A549 (cell line): ENCODE results near the gene MBD3L4. TPM values are rescaled to one million over a fixed set of nuclear protein-coding genes. Genes with fewer than 3 reads are reported as not detected.
"Not testable (repeated sequence)": the region's sequence is repeated elsewhere in the genome, so short reads cannot be mapped to it uniquely, and the experiment has no call there.

Experiments used
- ATAC-seq, 2 experiments: fragments of 200-7000 bp in 1 of 2; fragments of >200 bp in 1 of 2; cut with Nextera tagmentation in 1 of 2; cut with Tn5 transposase in 1 of 2; 3 replicates each; pipeline versions ENCODE4 v1.8.0 to v1.9.1; 2018 to 2020; ENCODE audit warnings: mild to moderate bottlenecking in 1 of 2, moderate library complexity in 1 of 2
- CTCF ChIA-PET: fragments of 300-600 bp; sonication (Branson Sonifier 250); formaldehyde crosslinking; extraction: SDS; loops from one replicate; lab custom pipeline; 2021; ENCODE audit warnings: antibody characterized with exemption, inconsistent platforms; lab: Yijun Ruan, JAX
- POLR2A ChIA-PET: fragments of 350-600 bp; formaldehyde crosslinking; extraction: SDS; loops from one replicate; lab custom pipeline; 2021; ENCODE audit warnings: antibody characterized with exemption, inconsistent platforms; lab: Yijun Ruan, JAX
- DNase-seq, 2 experiments: peaks; one replicate each; pipeline versions ENCODE4 v3.0.0 to v3.0.0-alpha.2; 2011 to 2016; ENCODE audit warnings: low read depth in 1 of 2, low spot score in 1 of 2
- FAIRE-seq: peaks from 2 replicates; lab custom pipeline; 2011; peaks lifted over from hg19 to GRCh38; lab: Jason Lieb, UNC
- H3K27ac ChIP-seq, 2 experiments: fragments of >200 bp; sonication (Bioruptor Twin); formaldehyde crosslinking; 3 replicates each; pipeline ENCODE4 v1.5.1; 2016 to 2017
- H3K4me1 ChIP-seq: fragments of >200 bp; sonication (Bioruptor Twin); formaldehyde crosslinking; 3 replicates; pipeline ENCODE4 v1.6.1; 2016
- H3K4me2 ChIP-seq: fragments of >200 bp; sonication (Bioruptor Twin); formaldehyde crosslinking; 3 replicates; pipeline ENCODE4 v1.6.1; 2016
- H3K4me3 ChIP-seq: fragments of >200 bp; sonication (Bioruptor Twin); formaldehyde crosslinking; 3 replicates; pipeline ENCODE4 v1.5.1; 2016
- H3K9me3 ChIP-seq: fragments of >200 bp; sonication (Bioruptor Twin); formaldehyde crosslinking; 3 replicates; pipeline ENCODE4 v1.6.1; 2016
- ATOH8 ChIP-seq: fragments of 250-450 bp; sonication (Bioruptor Pico); IDR thresholded peaks from 2 replicates; pipeline ENCODE4 v1.5.0; 2020; ENCODE audit warnings: low read depth, mild to moderate bottlenecking, moderate library complexity
- CBX8 ChIP-seq: fragments of 200-600 bp; sonication (generic); IDR thresholded peaks from 2 replicates; pipeline ENCODE4 v1.6.1; 2016
- E2F6 ChIP-seq: IDR thresholded peaks from 2 replicates; pipeline ENCODE4 v1.6.1; 2012; ENCODE audit warnings: low read depth, borderline replicate concordance
- FOSL2 ChIP-seq, 2 experiments: fragments of 450-650 bp in 1 of 2; fragments of >200 bp in 1 of 2; sonication (Bioruptor Twin) in 1 of 2; formaldehyde crosslinking; IDR thresholded peaks; 2 replicates each; pipeline versions ENCODE4 v1.5.0 to v1.6.1; 2016 to 2020; ENCODE audit warnings: mild to moderate bottlenecking in 1 of 2, moderate library complexity in 1 of 2
- GATA3 ChIP-seq: IDR thresholded peaks from 2 replicates; pipeline ENCODE4 v1.6.1; 2012; ENCODE audit warnings: borderline replicate concordance
- JUNB ChIP-seq: fragments of >200 bp; sonication (Bioruptor Twin); formaldehyde crosslinking; IDR thresholded peaks from 2 replicates; pipeline ENCODE4 v1.6.1; 2016
- KDM1A ChIP-seq: fragments of 200-600 bp; sonication (generic); IDR thresholded peaks from 2 replicates; pipeline ENCODE4 v1.6.1; 2016; ENCODE audit warnings: low read depth, mild to moderate bottlenecking
- KDM5A ChIP-seq: fragments of 200-600 bp; sonication (generic); IDR thresholded peaks from 2 replicates; pipeline ENCODE4 v1.6.1; 2016; ENCODE audit warnings: antibody characterized with exemption, mild to moderate bottlenecking
- RNF2 ChIP-seq: fragments of 200-600 bp; sonication (generic); IDR thresholded peaks from 2 replicates; pipeline ENCODE4 v1.6.1; 2016; ENCODE audit warnings: low read depth, mild to moderate bottlenecking, antibody characterized with exemption, moderate library complexity, borderline replicate concordance
- ZFP36 ChIP-seq: fragments of 450-650 bp; IDR thresholded peaks from 2 replicates; pipeline ENCODE4 v1.6.1; 2014; ENCODE audit warnings: borderline replicate concordance; ENCODE audit not compliant: partially characterized antibody
- WGBS: methylation state at CpG from one replicate; pipeline ENCODE4 v1.1.6; 2017; ENCODE audit errors: missing lambda C conversion rate; 5-methylcytosine and 5-hydroxymethylcytosine counted together
- polyA minus RNA-seq: library from RNA; depleted of rRNA, polyadenylated mRNA; stranded (reverse); fragments of >200 nt; gene quantifications from 2 replicates; pipeline ENCODE4 v1.2.3, GENCODE V29; 2011; rRNA and poly(A)+ RNA removed
- polyA plus RNA-seq, 4 experiments: library from polyadenylated mRNA; depleted of rRNA in 3 of 4; stranded (reverse); fragments of >200 nt; fragmentation: RNase III in 1 of 4; extraction: RNeasy Plus Mini Kit Qiagen cat#74134 plus additional on column Dnase treatment in 1 of 4; gene quantifications; 2 replicates in 3 of 4; 3 replicates in 1 of 4; pipeline ENCODE4 v1.2.3, GENCODE V29; 2011 to 2017
- TF ChIP-seq, protein P1 (sequence below): fragments of 450-650 bp; IDR thresholded peaks from 2 replicates; pipeline ENCODE4 v1.6.1; 2014; ENCODE audit warnings: antibody characterized with exemption
- TF ChIP-seq, protein P2 (sequence below): fragments of 200-600 bp; sonication (generic); IDR thresholded peaks from 2 replicates; pipeline ENCODE4 v1.6.1; 2016; ENCODE audit warnings: antibody characterized with exemption, mild to moderate bottlenecking, moderate library complexity

Gene MBD3L4
- not detected in 2 replicates for polyA plus RNA-seq (2011; rRNA removed)
- not detected in 2 replicates for polyA plus RNA-seq (2012; cell fraction: cytosol; rRNA removed)
- not detected in 2 replicates for polyA plus RNA-seq (2012; cell fraction: nucleus; rRNA removed)
- not detected in 3 replicates for polyA plus RNA-seq (2017; fragmentation: RNase III; extraction: RNeasy Plus Mini Kit Qiagen cat#74134 plus additional on column Dnase treatment)
- polyA minus RNA-seq: not detected in 2 replicates

GRCh38 chr19:7040079-7040478 lies at the start of gene MBD3L4:
Gene MBD3L4, minus strand, starts transcription at chr19:7040179. Its CDS starts 35 bp downstream, at chr19:7040144.
- WGBS: no CpG with 5 or more reads among the region's 9 CpGs
- FAIRE-seq, DNase-seq, H3K4me1 ChIP-seq, ATAC-seq, H3K4me3 ChIP-seq, H3K4me2 ChIP-seq, H3K9me3 ChIP-seq, CTCF ChIA-PET, H3K27ac ChIP-seq, POLR2A ChIA-PET: not testable (repeated sequence)

GRCh38 chr19:7088999-7089398 lies 49.0 kb upstream of the MBD3L4 start:
- ATAC-seq: no peak
- ChIA-PET POLR2A (no interaction called here), CTCF (no interaction called here)
- no peak for DNase-seq
- WGBS: 66% methylated on average over 6 of the region's 6 CpGs
- TF ChIP-seq E2F6: no peak
- TF ChIP-seq CBX8: no peak
- no peak for TF ChIP-seq RNF2
- no peak for TF ChIP-seq KDM5A
- H3K4me2 ChIP-seq: no peak overlapping the region
- peaks cover 72% of the 10 kb centered on the region for H3K9me3 ChIP-seq
- no peak for FAIRE-seq
- H3K27ac ChIP-seq: no peak overlapping the region
- no peak overlapping the region for H3K4me3 ChIP-seq
- no peaks in the 10 kb centered on the region for H3K4me1 ChIP-seq

DNA sequence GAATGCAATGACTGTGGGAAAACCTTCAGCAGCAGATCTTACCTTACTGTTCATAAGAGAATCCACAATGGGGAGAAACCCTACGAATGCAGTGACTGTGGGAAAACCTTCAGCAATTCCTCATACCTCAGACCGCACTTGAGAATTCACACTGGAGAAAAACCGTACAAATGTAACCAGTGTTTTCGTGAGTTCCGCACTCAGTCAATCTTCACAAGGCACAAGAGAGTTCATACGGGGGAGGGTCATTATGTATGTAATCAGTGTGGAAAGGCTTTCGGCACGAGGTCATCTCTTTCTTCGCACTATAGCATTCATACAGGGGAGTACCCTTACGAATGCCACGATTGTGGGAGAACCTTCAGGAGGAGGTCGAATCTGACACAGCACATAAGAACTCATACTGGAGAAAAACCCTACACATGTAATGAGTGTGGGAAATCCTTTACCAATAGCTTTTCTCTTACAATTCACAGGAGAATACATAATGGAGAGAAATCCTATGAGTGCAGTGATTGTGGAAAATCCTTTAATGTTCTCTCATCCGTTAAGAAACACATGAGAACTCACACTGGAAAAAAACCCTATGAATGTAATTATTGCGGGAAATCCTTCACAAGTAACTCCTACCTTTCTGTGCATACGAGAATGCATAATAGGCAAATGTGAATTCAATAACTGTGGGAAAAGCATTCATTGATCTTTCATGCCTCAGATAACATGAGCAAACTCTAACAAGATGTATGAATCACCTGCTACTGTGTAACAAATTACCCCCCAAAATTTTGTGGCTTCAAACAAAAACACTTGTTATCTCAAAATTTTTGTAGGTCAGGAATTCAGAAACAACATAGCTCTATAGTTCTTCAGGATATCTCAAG lies 43.3 kb upstream of the MBD3L4 start:
- Histone ChIP-seq H3K4me1 (no peaks in the 10 kb centered on the region), H3K9me3 (peaks cover 94% of the 10 kb centered on the region), H3K4me2 (no peak overlapping the region), H3K4me3 (no peak overlapping the region), H3K27ac (no peak overlapping the region)
- WGBS: 90% methylated on average over 15 of the region's 15 CpGs
- TF ChIP-seq JUNB (no peak), ZFP36 (no peak), KDM1A (peak; percentile 73; the same call in 1 of the 2 replicates), GATA3 (peak; percentile 18; the same call in 1 of the 2 replicates)
- TF ChIP-seq, protein P1, sequence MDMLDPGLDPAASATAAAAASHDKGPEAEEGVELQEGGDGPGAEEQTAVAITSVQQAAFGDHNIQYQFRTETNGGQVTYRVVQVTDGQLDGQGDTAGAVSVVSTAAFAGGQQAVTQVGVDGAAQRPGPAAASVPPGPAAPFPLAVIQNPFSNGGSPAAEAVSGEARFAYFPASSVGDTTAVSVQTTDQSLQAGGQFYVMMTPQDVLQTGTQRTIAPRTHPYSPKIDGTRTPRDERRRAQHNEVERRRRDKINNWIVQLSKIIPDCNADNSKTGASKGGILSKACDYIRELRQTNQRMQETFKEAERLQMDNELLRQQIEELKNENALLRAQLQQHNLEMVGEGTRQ: no peak
- TF ChIP-seq, protein P2, sequence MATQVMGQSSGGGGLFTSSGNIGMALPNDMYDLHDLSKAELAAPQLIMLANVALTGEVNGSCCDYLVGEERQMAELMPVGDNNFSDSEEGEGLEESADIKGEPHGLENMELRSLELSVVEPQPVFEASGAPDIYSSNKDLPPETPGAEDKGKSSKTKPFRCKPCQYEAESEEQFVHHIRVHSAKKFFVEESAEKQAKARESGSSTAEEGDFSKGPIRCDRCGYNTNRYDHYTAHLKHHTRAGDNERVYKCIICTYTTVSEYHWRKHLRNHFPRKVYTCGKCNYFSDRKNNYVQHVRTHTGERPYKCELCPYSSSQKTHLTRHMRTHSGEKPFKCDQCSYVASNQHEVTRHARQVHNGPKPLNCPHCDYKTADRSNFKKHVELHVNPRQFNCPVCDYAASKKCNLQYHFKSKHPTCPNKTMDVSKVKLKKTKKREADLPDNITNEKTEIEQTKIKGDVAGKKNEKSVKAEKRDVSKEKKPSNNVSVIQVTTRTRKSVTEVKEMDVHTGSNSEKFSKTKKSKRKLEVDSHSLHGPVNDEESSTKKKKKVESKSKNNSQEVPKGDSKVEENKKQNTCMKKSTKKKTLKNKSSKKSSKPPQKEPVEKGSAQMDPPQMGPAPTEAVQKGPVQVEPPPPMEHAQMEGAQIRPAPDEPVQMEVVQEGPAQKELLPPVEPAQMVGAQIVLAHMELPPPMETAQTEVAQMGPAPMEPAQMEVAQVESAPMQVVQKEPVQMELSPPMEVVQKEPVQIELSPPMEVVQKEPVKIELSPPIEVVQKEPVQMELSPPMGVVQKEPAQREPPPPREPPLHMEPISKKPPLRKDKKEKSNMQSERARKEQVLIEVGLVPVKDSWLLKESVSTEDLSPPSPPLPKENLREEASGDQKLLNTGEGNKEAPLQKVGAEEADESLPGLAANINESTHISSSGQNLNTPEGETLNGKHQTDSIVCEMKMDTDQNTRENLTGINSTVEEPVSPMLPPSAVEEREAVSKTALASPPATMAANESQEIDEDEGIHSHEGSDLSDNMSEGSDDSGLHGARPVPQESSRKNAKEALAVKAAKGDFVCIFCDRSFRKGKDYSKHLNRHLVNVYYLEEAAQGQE: peak; percentile 24; the same call in 1 of the 2 replicates
- FAIRE-seq (no peak), ATAC-seq (no peak), DNase-seq (peak in 1 of 2 experiments; percentile 64)
- POLR2A ChIA-PET: no interaction called here
- CTCF ChIA-PET: no interaction called here

- peak in 1 of 2 experiments; percentile 33 for DNase-seq
- no peak overlapping the region for H3K27ac ChIP-seq
- CTCF ChIA-PET: no interaction called here
These were observed 38.0 kb upstream of the MBD3L4 start for GRCh38 chr19:7078008-7078407.

More at GRCh38 chr19:7078008-7078407, 38.0 kb upstream of the MBD3L4 start:
- Histone ChIP-seq H3K9me3 (peaks cover 83% of the 10 kb centered on the region), H3K4me3 (no peak overlapping the region)
- TF ChIP-seq ATOH8 (CRISPR knock-in tag): no peak
- no peak for TF ChIP-seq FOSL2 (IDR thresholded peaks at IDR 0.05)
- TF ChIP-seq FOSL2 (CRISPR knock-in tag; IDR thresholded peaks at IDR 0.05): 0 out of 2 replicates have a peak, but pooled peaks have one; percentile 22
- TF ChIP-seq, all 56 proteins: peak for 1
- ATAC-seq (no peak), FAIRE-seq (no peak)
- no peak overlapping the region for H3K4me2 ChIP-seq
- WGBS: 92% methylated on average over 2 of the region's 2 CpGs
- no peaks in the 10 kb centered on the region for H3K4me1 ChIP-seq
- POLR2A ChIA-PET: no interaction called here
